ENCODE results near the gene RAB44.

The RAB44 gene

GRCh38 chr6:36656441-36656840 is 41.2 kb upstream of the RAB44 start:
- TF ChIP-seq CTCF (conservative IDR thresholded peaks at IDR 0.05; ENCODE audit: low read length) = no peak
- no peak overlapping the region for H3K4me3 ChIP-seq (ENCODE audit: low read length)
- DNase-seq (ENCODE audit: low read depth) = no peak

- TF ChIP-seq CTCF (conservative IDR thresholded peaks at IDR 0.05; ENCODE audit: low read length) = no peak
Measured at GRCh38 chr6:36657271-36657670, 40.4 kb upstream of the RAB44 start.

GRCh38 chr6:36657942-36658544 is 39.6 kb upstream of the RAB44 start:
- no peak for TF ChIP-seq CTCF (conservative IDR thresholded peaks at IDR 0.05; ENCODE audit: low read length)
- no peak overlapping the region for H3K4me3 ChIP-seq (ENCODE audit: low read length)
- peak; percentile 64 for DNase-seq (ENCODE audit: low read depth)

More at GRCh38 chr6:36657271-36657670, 40.4 kb upstream of the RAB44 start:
- H3K4me3 ChIP-seq (ENCODE audit: low read length) = no peak overlapping the region
- no peak for DNase-seq (ENCODE audit: low read depth)

GRCh38 chr6:36659271-36659670 is 38.4 kb upstream of the RAB44 start:
- no peak overlapping the region for H3K4me3 ChIP-seq (ENCODE audit: low read length)
- peak; percentile 99 for DNase-seq (ENCODE audit: low read depth)
- no peak for TF ChIP-seq CTCF (conservative IDR thresholded peaks at IDR 0.05; ENCODE audit: low read length)

GRCh38 chr6:36660771-36661471 is 36.7 kb upstream of the RAB44 start:
- H3K4me3 ChIP-seq (ENCODE audit: low read length) = no peak overlapping the region
- TF ChIP-seq CTCF (conservative IDR thresholded peaks at IDR 0.05; ENCODE audit: low read length) = no peak
- no peak for DNase-seq (ENCODE audit: low read depth)

DNA sequence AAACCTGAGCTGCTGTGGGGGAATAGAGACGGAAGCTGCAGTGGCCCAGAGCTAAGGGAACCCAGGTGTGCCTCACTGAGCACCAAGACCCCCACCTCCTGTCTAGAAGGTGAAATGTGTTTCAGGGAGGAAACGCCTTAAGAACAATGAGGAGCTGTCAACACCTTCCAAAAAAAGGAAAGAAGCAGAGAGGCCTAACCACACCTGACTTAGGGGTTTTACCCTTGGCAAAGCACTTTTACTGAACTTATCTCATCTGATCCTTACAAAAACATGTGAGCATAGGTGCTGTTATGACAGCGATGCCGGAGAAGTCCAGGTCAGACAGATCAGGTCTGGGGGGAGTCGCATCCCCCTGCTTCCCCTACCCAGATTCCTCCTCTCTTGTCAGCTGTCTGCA is 35.2 kb upstream of the RAB44 start:
- no peak for TF ChIP-seq CTCF (conservative IDR thresholded peaks at IDR 0.05; ENCODE audit: low read length)
- H3K4me3 ChIP-seq (ENCODE audit: low read length) = no peak overlapping the region
- no peak for DNase-seq (ENCODE audit: low read depth)

GRCh38 chr6:36662827-36663256 is 34.8 kb upstream of the RAB44 start:
- H3K4me3 ChIP-seq (ENCODE audit: low read length) = no peak overlapping the region
- DNase-seq (ENCODE audit: low read depth) = no peak
- no peak for TF ChIP-seq CTCF (conservative IDR thresholded peaks at IDR 0.05; ENCODE audit: low read length)

All from AG10803 (cell line).